GM21717 (cell line): ENCODE measurements around the gene ANKRD65.
A peak's percentile ranks its signal among the peaks of the same experiment; 100 is the strongest.
"Not testable (repeated sequence)": the region's sequence is repeated elsewhere in the genome, so short reads cannot be mapped to it uniquely, and the experiment has no call there.

Experiments
- ATAC-seq: cut with Tn5 transposase; IDR thresholded peaks from one replicate; pipeline ENCODE4 v1.9.1; 2021; ENCODE audit warnings: mild to moderate bottlenecking, moderate library complexity; ENCODE audit not compliant: unreplicated experiment

ANKRD65 gene

GRCh38 chr1:1399187-1399871 is 21.7 kb downstream of the ANKRD65 start, which contains the start of gene CCNL2:
Gene CCNL2, minus strand, starts transcription at chr1:1399335. Its CDS starts 29 bp downstream, at chr1:1399306.
- peak; percentile 88 for ATAC-seq

- peak; percentile 1 for ATAC-seq
Measured at GRCh38 chr1:1398677-1399186, 22.3 kb downstream of the ANKRD65 start.

- ATAC-seq, result no peak
Measured at GRCh38 chr1:1397839-1398523, 23.1 kb downstream of the ANKRD65 start.

GRCh38 chr1:1395166-1395565 is 25.9 kb downstream of the ANKRD65 start:
- ATAC-seq, result no peak

- ATAC-seq, result no peak
Measured at GRCh38 chr1:1394116-1394515, 27.0 kb downstream of the ANKRD65 start.

GRCh38 chr1:1393428-1393827 is 27.6 kb downstream of the ANKRD65 start:
- no peak for ATAC-seq

GRCh38 chr1:1393014-1393413 is 28.1 kb downstream of the ANKRD65 start:
- no peak for ATAC-seq

- ATAC-seq, result no peak
Measured at GRCh38 chr1:1391225-1391624, 29.9 kb downstream of the ANKRD65 start.

- no peak for ATAC-seq
Measured at GRCh38 chr1:1390675-1391074, 30.4 kb downstream of the ANKRD65 start.

GRCh38 chr1:1388078-1388472 is 33.0 kb downstream of the ANKRD65 start:
- ATAC-seq, result no peak

GRCh38 chr1:1387098-1388077 is 33.7 kb downstream of the ANKRD65 start:
- no peak for ATAC-seq

GRCh38 chr1:1385931-1386330 is 35.1 kb downstream of the ANKRD65 start:
- ATAC-seq, result no peak

- not testable (repeated sequence) for ATAC-seq
Measured at GRCh38 chr1:1385339-1385738, 35.7 kb downstream of the ANKRD65 start.

GRCh38 chr1:1381294-1381693 is 39.8 kb downstream of the ANKRD65 start:
- no peak for ATAC-seq

- ATAC-seq, result no peak
Measured at GRCh38 chr1:1380860-1381259, 40.2 kb downstream of the ANKRD65 start.

GRCh38 chr1:1377540-1378205 is 43.4 kb downstream of the ANKRD65 start:
- ATAC-seq, result no peak

GRCh38 chr1:1376551-1377226 is 44.4 kb downstream of the ANKRD65 start:
- no peak for ATAC-seq

- peak; percentile 76 for ATAC-seq
Measured at GRCh38 chr1:1374929-1375662, 46.0 kb downstream of the ANKRD65 start, which contains the start of gene AURKAIP1. Gene AURKAIP1, minus strand, starts transcription at chr1:1375207. Its CDS starts 451 bp downstream, at chr1:1374756.

GRCh38 chr1:1374589-1374928 is 46.5 kb downstream of the ANKRD65 start:
- ATAC-seq, result no peak
